GM21515 (cell line): ENCODE results near the gene RFX2.

ENCODE experiments used
- ATAC-seq: cut with Tn5 transposase; IDR thresholded peaks from one replicate; pipeline ENCODE4 v1.9.1; 2021; ENCODE audit not compliant: unreplicated experiment

RFX2 gene

DNA sequence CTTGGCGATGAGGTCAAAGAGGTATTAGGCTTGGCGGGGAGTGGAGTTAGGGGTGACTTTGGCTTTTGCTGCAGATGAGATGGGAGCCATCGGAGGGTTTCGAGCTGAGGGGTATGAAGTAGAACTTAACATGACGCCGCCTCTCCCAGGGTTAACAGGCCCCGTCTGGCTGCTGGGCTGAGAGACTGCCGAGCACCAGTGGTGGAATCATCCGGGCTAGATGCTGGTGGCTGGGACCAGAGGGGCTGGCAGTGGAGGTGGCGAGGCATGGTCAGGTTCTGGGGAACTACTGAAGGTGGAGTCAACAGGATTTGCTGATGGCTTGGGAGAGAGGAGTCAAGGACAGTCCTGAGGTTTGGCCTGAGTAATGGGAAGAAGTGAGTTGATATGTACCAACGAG lies 4.9 kb downstream of the RFX2 start:
- no peak for ATAC-seq

GRCh38 chr19:6103894-6104293 lies 6.4 kb downstream of the RFX2 start:
- no peak for ATAC-seq

DNA sequence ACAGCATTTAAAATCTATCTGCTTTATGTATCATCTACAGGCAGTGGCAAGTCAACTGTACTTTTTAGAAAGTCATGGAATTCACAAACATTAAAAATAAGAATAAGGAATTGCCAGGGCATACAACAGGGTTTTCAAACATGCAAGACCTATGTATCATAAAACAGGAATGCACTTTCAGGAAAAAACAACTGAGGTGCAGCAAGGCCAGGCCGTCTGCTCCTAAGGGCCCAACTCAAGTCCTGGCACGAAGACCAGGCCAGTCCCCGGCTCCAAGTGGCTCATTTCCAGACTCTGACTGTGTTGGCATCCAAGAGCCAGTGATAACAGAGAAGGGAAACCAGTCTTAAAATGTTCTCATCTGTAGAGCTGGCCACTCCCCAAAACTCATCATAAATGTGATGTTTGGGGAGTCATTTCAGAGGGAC lies 7.1 kb downstream of the RFX2 start:
- ATAC-seq: no peak

GRCh38 chr19:6101991-6102390 lies 8.3 kb downstream of the RFX2 start:
- ATAC-seq: no peak

- ATAC-seq: no peak
These were observed 8.9 kb downstream of the RFX2 start for GRCh38 chr19:6101291-6101825.

DNA sequence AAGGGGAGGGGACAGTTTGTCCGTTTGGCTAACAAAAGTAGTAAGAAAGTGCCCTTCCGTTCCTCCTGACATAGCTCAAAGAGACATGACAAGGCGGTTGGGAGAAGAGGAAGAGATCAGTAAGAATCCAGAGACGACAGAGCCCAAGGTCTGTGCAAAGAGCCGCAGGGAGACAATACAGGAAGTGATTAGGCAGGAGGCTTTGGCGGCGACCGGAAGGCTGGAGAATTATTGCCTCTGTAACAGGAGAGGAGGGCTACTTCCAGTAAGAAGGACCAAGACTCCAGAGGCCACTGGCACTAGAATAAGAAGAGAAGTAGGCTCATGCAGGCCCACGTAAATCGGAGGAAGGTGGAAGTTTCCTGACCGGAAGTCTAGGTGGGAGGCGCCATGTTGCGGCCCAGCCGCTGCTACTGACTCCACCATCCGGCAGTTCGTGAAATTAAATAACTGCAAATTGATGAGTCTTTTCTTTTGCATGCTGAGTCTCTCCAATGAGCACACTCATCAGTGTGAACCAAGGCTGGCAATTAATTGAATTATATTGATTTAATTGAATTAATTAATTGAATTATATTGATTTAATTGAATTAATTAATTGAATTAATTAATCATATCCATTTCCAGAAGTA lies 9.9 kb downstream of the RFX2 start:
- no peak for ATAC-seq

- no peak for ATAC-seq
These were observed 10.7 kb downstream of the RFX2 start for GRCh38 chr19:6099599-6099998.

DNA sequence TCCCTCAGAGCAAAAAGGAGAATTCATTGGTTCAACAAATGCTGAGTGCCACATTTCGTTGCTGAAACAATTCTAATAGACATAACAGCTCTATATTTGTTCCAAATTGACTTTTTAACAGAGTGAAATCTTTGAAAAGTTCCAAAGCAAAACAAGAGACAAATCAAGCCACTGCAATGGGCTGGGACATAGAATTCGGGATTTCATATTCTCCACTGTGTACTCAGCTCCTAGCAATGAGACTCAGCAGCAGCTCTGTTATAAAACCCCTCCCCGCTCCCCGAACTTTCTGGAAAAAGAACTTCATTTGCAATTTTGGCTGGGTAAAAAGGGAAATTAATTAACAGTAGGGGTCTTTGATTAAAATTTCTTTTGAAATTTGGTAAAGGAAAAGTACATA lies 11.3 kb downstream of the RFX2 start:
- ATAC-seq: no peak

DNA sequence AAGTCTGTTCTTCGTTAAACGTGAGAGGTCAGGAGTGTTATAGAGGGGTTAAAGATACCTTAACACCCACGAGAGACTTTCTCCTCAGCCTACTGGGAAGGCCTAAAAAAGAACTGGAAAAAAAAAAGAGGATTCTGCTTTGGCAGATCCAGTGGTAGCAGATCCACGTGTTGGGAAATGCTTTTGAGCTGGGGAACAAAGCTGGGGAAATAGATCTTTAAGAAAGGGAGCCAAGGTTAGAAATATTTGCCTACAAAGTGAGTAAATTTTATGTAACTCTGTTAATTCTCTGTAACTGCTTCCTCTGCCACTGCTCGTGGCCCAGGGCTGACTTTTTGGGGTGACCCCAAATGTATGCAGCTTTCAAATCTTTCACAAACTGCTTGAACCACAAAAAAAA lies 11.7 kb downstream of the RFX2 start:
- ATAC-seq: no peak

- ATAC-seq: no peak
These were observed 12.4 kb downstream of the RFX2 start for GRCh38 chr19:6097911-6098310.

DNA sequence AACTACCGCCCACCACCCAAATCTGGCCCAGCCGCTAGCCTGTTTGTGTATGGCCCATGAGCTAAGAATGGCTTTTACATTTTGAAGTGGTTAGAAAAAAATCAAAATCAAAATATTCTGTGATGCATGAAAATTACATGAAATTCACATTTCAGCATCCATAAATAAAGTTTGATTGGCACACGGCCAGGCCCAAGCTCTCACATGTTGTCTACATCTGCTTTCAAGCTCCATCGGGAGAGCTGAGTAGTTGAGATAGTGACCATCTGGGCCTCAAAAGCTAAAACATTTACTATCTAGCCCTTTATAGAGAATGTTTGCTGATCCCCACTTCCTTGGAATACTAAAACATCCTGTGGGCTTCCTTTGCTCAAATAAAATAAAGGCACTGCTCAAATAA lies 14.5 kb downstream of the RFX2 start:
- no peak for ATAC-seq

DNA sequence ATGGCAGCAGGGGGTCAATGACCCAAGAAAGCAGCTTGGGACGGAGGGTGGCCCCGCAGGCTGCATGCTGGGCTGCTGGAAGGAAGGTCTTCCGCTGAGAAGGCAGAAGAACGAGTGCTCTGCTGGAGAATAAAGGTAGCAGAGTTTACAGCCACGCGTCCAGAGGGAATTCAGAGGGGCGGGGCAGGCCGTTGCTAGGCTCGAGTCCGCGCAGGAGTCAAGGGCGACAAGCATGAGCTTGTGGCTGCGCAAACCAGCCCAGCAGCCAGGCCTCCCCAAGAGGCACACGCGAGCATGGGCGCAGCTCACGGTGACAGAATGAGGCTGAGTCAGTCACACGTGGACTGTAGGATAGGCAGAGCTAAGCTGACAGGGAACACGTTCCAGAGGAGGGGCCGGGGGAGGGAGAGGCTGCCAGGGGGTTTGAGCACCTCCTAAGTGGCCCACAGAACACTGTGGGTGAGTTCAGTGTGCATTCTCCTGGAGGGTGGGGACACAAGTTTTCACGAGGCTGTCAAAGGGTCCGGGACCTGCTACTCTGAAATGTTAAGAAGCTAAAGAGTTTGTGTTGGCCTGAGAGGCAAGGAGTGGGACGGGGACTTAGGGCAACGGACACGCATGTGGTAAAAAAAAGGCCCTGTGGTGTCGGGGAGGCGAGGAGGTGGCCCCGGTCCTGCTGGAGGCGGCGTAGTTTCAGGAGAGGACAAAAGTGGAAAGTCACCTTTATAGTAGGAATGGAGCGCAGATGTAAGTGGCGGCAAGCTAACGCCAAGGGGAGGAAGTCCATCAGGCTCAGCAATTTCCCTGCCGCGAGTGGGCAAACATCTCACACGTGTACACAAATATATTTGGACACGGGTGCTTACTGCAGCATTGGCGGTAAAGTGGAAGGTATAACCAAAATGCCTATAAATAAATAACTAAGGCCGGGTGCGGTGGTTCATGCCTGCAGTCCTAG lies 17.7 kb downstream of the RFX2 start:
- no peak for ATAC-seq

GRCh38 chr19:6091771-6092291 lies 18.5 kb downstream of the RFX2 start:
- no peak for ATAC-seq

GRCh38 chr19:6090634-6091033 lies 19.7 kb downstream of the RFX2 start:
- ATAC-seq: no peak

GRCh38 chr19:6088602-6089049 lies 21.7 kb downstream of the RFX2 start:
- ATAC-seq: no peak

GRCh38 chr19:6087074-6087571 lies 23.2 kb downstream of the RFX2 start:
- no peak for ATAC-seq

- no peak for ATAC-seq
These were observed 24.1 kb downstream of the RFX2 start for GRCh38 chr19:6086068-6086788.

GRCh38 chr19:6084821-6085220 lies 25.5 kb downstream of the RFX2 start:
- no peak for ATAC-seq

GRCh38 chr19:6079107-6079506 lies 31.2 kb downstream of the RFX2 start:
- ATAC-seq: no peak

- no peak for ATAC-seq
These were observed 32.2 kb downstream of the RFX2 start for GRCh38 chr19:6078068-6078467.
